SK-N-SH (cell line): Measurements from ENCODE around the gene CREB3. TPM values are rescaled to one million over a fixed set of nuclear protein-coding genes. Genes with fewer than 3 reads are reported as not detected.

Experiments used
- CTCF ChIA-PET: fragments of 300-600, 350-600 bp; formaldehyde crosslinking; extraction: SDS; loops from one replicate; lab custom pipeline; 2021; lab: Yijun Ruan, JAX
- POLR2A ChIA-PET: fragments of 350-600 bp; sonication (Branson Sonifier 250); formaldehyde crosslinking; extraction: SDS; loops from one replicate; lab custom pipeline; 2020; ENCODE audit warnings: antibody characterized with exemption, inconsistent platforms; lab: Yijun Ruan, JAX
- DNase-seq: peaks from one replicate; pipeline ENCODE4 v3.0.0; 2012
- H2AFZ ChIP-seq: fragments of 200-600 bp; sonication (generic); 2 replicates; pipeline ENCODE4 v1.8.1; 2016; ENCODE audit warnings: antibody characterized with exemption, mild to moderate bottlenecking, low read depth
- H3F3A ChIP-seq: fragments of 200-600 bp; sonication (generic); replicated peaks from 2 replicates; pipeline ENCODE3; 2016; ENCODE audit warnings: antibody characterized with exemption, mild to moderate bottlenecking; ENCODE audit not compliant: insufficient read depth
- H3K27ac ChIP-seq, 2 experiments: fragments of 200-500 bp in 1 of 2; fragments of 200-600 bp in 1 of 2; sonication (Bioruptor generic) in 1 of 2; sonication (generic), shearing (Covaris generic) in 1 of 2; 2 replicates each; pipeline versions ENCODE4 v1.5.1 to v1.6.1; 2014 to 2016; ENCODE audit warnings: low read depth in 2 of 2, inconsistent platforms in 1 of 2, low read length in 1 of 2, mild to moderate bottlenecking in 1 of 2, mixed read lengths in 1 of 2
- H3K27me3 ChIP-seq: fragments of 200-600 bp; sonication (generic), shearing (Covaris generic); 2 replicates; pipeline ENCODE4 v1.6.1; 2016; ENCODE audit warnings: mixed run types; ENCODE audit not compliant: insufficient read depth
- H3K36me3 ChIP-seq, 2 experiments: fragments of 200-500 bp in 1 of 2; fragments of 200-600 bp in 1 of 2; sonication (Bioruptor generic) in 1 of 2; sonication (generic) in 1 of 2; replicated peaks in 1 of 2; 2 replicates each; pipeline versions ENCODE3 to v1.5.1; 2014 to 2016; ENCODE audit warnings: low read length in 1 of 2, mild to moderate bottlenecking in 1 of 2; ENCODE audit not compliant: insufficient read depth in 2 of 2, control insufficient read depth in 1 of 2
- H3K4me1 ChIP-seq, 2 experiments: fragments of 200-500 bp in 1 of 2; fragments of 200-600 bp in 1 of 2; sonication (Bioruptor generic) in 1 of 2; sonication (generic), shearing (Covaris generic) in 1 of 2; 2 replicates each; pipeline versions ENCODE4 v1.5.1 to v1.6.1; 2014 to 2016; ENCODE audit warnings: low read depth in 1 of 2, low read length in 1 of 2, mixed run types in 1 of 2; ENCODE audit not compliant: insufficient read depth in 2 of 2, control insufficient read depth in 1 of 2
- H3K4me2 ChIP-seq: fragments of 200-600 bp; sonication (generic), shearing (Covaris generic); 2 replicates; pipeline ENCODE4 v1.6.1; 2017; ENCODE audit warnings: mixed run types
- H3K4me3 ChIP-seq, 2 experiments: fragments of 200-500 bp in 1 of 2; fragments of 200-600 bp in 1 of 2; sonication (Bioruptor generic) in 1 of 2; sonication (generic), shearing (Covaris generic) in 1 of 2; 2 replicates each; pipeline versions ENCODE4 v1.5.1 to v1.8.1; 2014 to 2016; ENCODE audit warnings: low read depth in 2 of 2, inconsistent platforms in 1 of 2, low read length in 1 of 2, mild to moderate bottlenecking in 1 of 2, mixed read lengths in 1 of 2, moderate library complexity in 1 of 2
- H3K79me2 ChIP-seq: fragments of 200-600 bp; sonication (generic); 2 replicates; pipeline ENCODE4 v1.8.1; 2017; ENCODE audit warnings: mild to moderate bottlenecking; ENCODE audit not compliant: insufficient read depth
- H3K9ac ChIP-seq: fragments of 200-600 bp; sonication (generic); 2 replicates; pipeline ENCODE4 v1.6.1; 2017; ENCODE audit warnings: mixed run types
- H3K9me2 ChIP-seq: fragments of 200-600 bp; sonication (generic); 2 replicates; pipeline ENCODE4 v1.6.1; 2017; ENCODE audit warnings: mixed run types
- H3K9me3 ChIP-seq: fragments of 200-600 bp; sonication (generic); 2 replicates; pipeline ENCODE4 v1.6.1; 2017; ENCODE audit warnings: mixed run types, mild to moderate bottlenecking, moderate library complexity
- H4K20me1 ChIP-seq: fragments of 200-600 bp; sonication (generic); 2 replicates; pipeline ENCODE4 v1.6.1; 2017; ENCODE audit warnings: mild to moderate bottlenecking, mixed run types; ENCODE audit not compliant: insufficient read depth
- CHD2 ChIP-seq: fragments of 150-350 bp; IDR thresholded peaks from 2 replicates; pipeline ENCODE4 v1.6.1; 2018; ENCODE audit warnings: low read length; ENCODE audit not compliant: partially characterized antibody
- EP300 ChIP-seq, 2 experiments: IDR thresholded peaks; 2 replicates each; pipeline versions ENCODE4 v1.4.0 to v1.6.1; 2012; ENCODE audit warnings: borderline replicate concordance in 1 of 2, low read depth in 1 of 2, low read length in 1 of 2
- FOXM1 ChIP-seq: IDR thresholded peaks from 2 replicates; pipeline ENCODE4 v1.4.0; 2012; ENCODE audit warnings: low read depth, mild to moderate bottlenecking
- GATA2 ChIP-seq: sonication (generic); formaldehyde crosslinking; IDR thresholded peaks from 2 replicates; pipeline ENCODE4 v1.5.0; 2020; ENCODE audit warnings: mild to moderate bottlenecking, missing genetic modification reagents
- IRF3 ChIP-seq: fragments of 150-350 bp; IDR thresholded peaks from 2 replicates; pipeline ENCODE4 v1.6.1; 2016; ENCODE audit warnings: mild to moderate bottlenecking, low read depth, low read length
- JUND ChIP-seq: IDR thresholded peaks from 2 replicates; pipeline ENCODE4 v1.4.0; 2012
- MAX ChIP-seq: IDR thresholded peaks from 2 replicates; pipeline ENCODE4 v1.4.0; 2012; ENCODE audit warnings: low read depth
- PBX3 ChIP-seq: IDR thresholded peaks from 2 replicates; pipeline ENCODE4; 2012
- POLR2AphosphoS5 ChIP-seq: IDR thresholded peaks from 2 replicates; pipeline ENCODE4 v1.6.1; 2012; ENCODE audit warnings: low read depth, low read length
- RXRA ChIP-seq: IDR thresholded peaks from 2 replicates; pipeline ENCODE4 v1.4.0; 2012; ENCODE audit warnings: low read depth, mild to moderate bottlenecking, borderline replicate concordance
- SMC3 ChIP-seq: IDR thresholded peaks from 2 replicates; pipeline ENCODE4 v1.6.1; 2012; ENCODE audit warnings: low read depth, low read length, improper control_type of control experiment
- USF2 ChIP-seq: fragments of 150-350 bp; IDR thresholded peaks from 2 replicates; pipeline ENCODE4 v1.6.1; 2017; ENCODE audit warnings: antibody characterized with exemption, low read length, low read depth, borderline replicate concordance
- YY1 ChIP-seq: IDR thresholded peaks from 2 replicates; pipeline ENCODE4 v1.4.0; 2012; ENCODE audit warnings: low read depth, mild to moderate bottlenecking
- WGBS: methylation state at CpG from one replicate; pipeline ENCODE4 v1.1.6; 2017; ENCODE audit warnings: low lambda C conversion rate; 5-methylcytosine and 5-hydroxymethylcytosine counted together
- polyA plus RNA-seq, 3 experiments: library from polyadenylated mRNA; depleted of rRNA; stranded (reverse); fragments of >200 nt; gene quantifications; 2 replicates each; pipeline ENCODE4 v1.2.3, GENCODE V29; 2012

The CREB3 gene
- polyA plus RNA-seq, 1 of the 3 experiments (the other 2 are of a cell fraction): 38.6 TPM

- peaks cover 18% of the 10 kb centered on the region for H4K20me1 ChIP-seq
- peaks cover 44% of the 10 kb centered on the region for H3F3A ChIP-seq
- H3K4me3 ChIP-seq: peak overlapping the region; percentile 27 to 96; a peak in 3 of 4 replicates
- 70% methylated on average over 3 of the region's 3 CpGs for WGBS
- CTCF ChIA-PET: interaction anchor here (0.6 to 9.7 kb wide), 11 partner anchors 14 to 77 kb away, joined by 3 to 103 read pairs (median 4); partner anchors contain the start of genes CA9, CCDC107 and RMRP
- TF ChIP-seq POLR2AphosphoS5 (no peak), USF2 (no peak), EP300 (IDR thresholded peaks at IDR 0.05; ENCODE audit: borderline replicate concordance in 1 of 2, low read depth in 1 of 2, low read length in 1 of 2) (no peak), MAX (no peak), SMC3 (no peak), FOXM1 (no peak), YY1 (no peak), JUND (no peak), RXRA (no peak), IRF3 (no peak), GATA2 (no peak), PBX3 (no peak), CHD2 (no peak)
- H3K9me3 ChIP-seq: no peaks in the 10 kb centered on the region
- no peaks in the 10 kb centered on the region for H3K9me2 ChIP-seq
- H3K4me2 ChIP-seq: peak overlapping the region; percentile 91
- no peak overlapping the region for H2AFZ ChIP-seq
- peak overlapping the region; percentile 68 to 94; a peak in 3 of 4 replicates for H3K27ac ChIP-seq
- H3K36me3 ChIP-seq: peaks cover 21 to 27% of the 10 kb centered on the region in 2 experiments
- H3K9ac ChIP-seq: peak overlapping the region; percentile 62; the same call in 1 of the 2 replicates
- POLR2A ChIA-PET: no interaction called here
- H3K79me2 ChIP-seq: peaks cover 89% of the 10 kb centered on the region
- H3K4me1 ChIP-seq: peaks cover 35 to 43% of the 10 kb centered on the region in 2 experiments
- no peak for DNase-seq
- no peaks in the 10 kb centered on the region for H3K27me3 ChIP-seq
Measured at GRCh38 chr9:35729101-35729500, 3.4 kb upstream of the CREB3 start.
